Upper lobe of left lung (tissue), 6 donors: ENCODE measurements around the gene MAJIN. TPM values are rescaled to one million over a fixed set of nuclear protein-coding genes. Genes with fewer than 3 reads are reported as not detected.
A peak's percentile ranks its signal among the peaks of the same experiment; 100 is the strongest.

ENCODE experiments used
- ATAC-seq, 2 donors: fragments of 200-7000 bp; cut with Tn5 transposase; one replicate each; pipeline ENCODE4 v1.9.1; 2022; ENCODE audit warnings: mild to moderate bottlenecking in 2 of 2, moderate library complexity in 2 of 2; ENCODE audit not compliant: low FRiP score in 2 of 2
- DNase-seq, 2 donors: peaks; one replicate each; pipeline ENCODE4 v3.0.0-alpha.2; 2019 to 2020
- H3K27ac ChIP-seq, 4 donors: fragments of 200-600 bp; sonication (generic); one replicate each; pipeline ENCODE4 v1.5.1; 2016 to 2019
- H3K27me3 ChIP-seq, 4 donors: fragments of 200-600 bp; sonication (generic); one replicate each; pipeline ENCODE4 v1.5.1; 2017 to 2019
- H3K36me3 ChIP-seq, 4 donors: fragments of 200-600 bp; sonication (generic); one replicate each; pipeline ENCODE4 v1.5.1; 2016 to 2019
- H3K4me1 ChIP-seq, 4 donors: fragments of 200-600 bp; sonication (generic); one replicate each; pipeline ENCODE4 v1.5.1; 2018 to 2019
- H3K4me3 ChIP-seq, 4 donors: fragments of 200-600 bp; sonication (generic); one replicate each; pipeline ENCODE4 v1.5.1; 2017 to 2019; ENCODE audit warnings: mild to moderate bottlenecking in 2 of 4, moderate library complexity in 1 of 4
- H3K9me3 ChIP-seq, 4 donors: fragments of 200-600 bp; sonication (generic); one replicate each; pipeline ENCODE4 v1.5.1; 2018 to 2019
- CTCF ChIP-seq, 6 experiments: fragments of 450-650 bp in 4 of 6; fragments of 200-600 bp in 2 of 6; sonication (generic) in 2 of 6; IDR thresholded peaks; one replicate each; pipeline ENCODE4 v1.5.1; 2016 to 2019; ENCODE audit warnings: antibody characterized with exemption in 6 of 6
- EP300 ChIP-seq, 4 donors: sonication (generic); formaldehyde crosslinking; IDR thresholded peaks; one replicate each; pipeline ENCODE4 v1.5.1; 2017; ENCODE audit warnings: antibody characterized with exemption in 4 of 4, control low read depth in 2 of 4
- POLR2A ChIP-seq, 4 donors: fragments of 450-650 bp; IDR thresholded peaks; one replicate each; pipeline ENCODE4 v1.5.1; 2016 to 2017; ENCODE audit warnings: antibody characterized with exemption in 4 of 4, mild to moderate bottlenecking in 2 of 4
- POLR2AphosphoS5 ChIP-seq, 2 donors: sonication (generic); formaldehyde crosslinking; IDR thresholded peaks; one replicate each; pipeline ENCODE4 v1.5.1; 2017; ENCODE audit warnings: antibody characterized with exemption in 2 of 2
- WGBS, 2 donors: methylation state at CpG; one replicate each; pipeline ENCODE4 v1.1.5; 2017 to 2018; 5-methylcytosine and 5-hydroxymethylcytosine counted together
- total RNA-seq, 6 donors: library from RNA; depleted of rRNA in 4 of 6; stranded (reverse); fragments of >200 nt in 4 of 6; gene quantifications; one replicate each; pipeline versions ENCODE4 v1.1.0 to v1.2.1, GENCODE V29; 2016 to 2021
- donor health status: DM: no; HTN: no; CAD: no; lungs with moderate emphysema.
- donor health status: DM: no; HTN: yes; CAD: no; lungs with severe emphysema.

The MAJIN gene
- total RNA-seq, 6 donors from 2014 or later = 0.15 TPM; not detected in 5

GRCh38 chr11:64916775-64917662, 54.9 kb downstream of the MAJIN start, which contains the start of gene ATG2A:
Gene ATG2A, minus strand, starts transcription at chr11:64917209. Its CDS starts 74 bp downstream, at chr11:64917135.
- 0% methylated on average over 17 to 32 of the region's 57 CpGs for WGBS, 2 donors
- Histone ChIP-seq H3K9me3 (no peaks in the 10 kb centered on the region), H3K27ac (peak within 1 kb of the TSS; percentile 78 to 91 (median 86)), H3K27me3 (no peaks in the 10 kb centered on the region), H3K4me3 (peak within 1 kb of the TSS; percentile 59 to 92 (median 78)), H3K36me3 (peaks cover 9 to 25% (median 22%) of the 10 kb centered on the region in 4 donors), H3K4me1 (peaks cover 13 to 30% (median 19%) of the 10 kb centered on the region in 4 donors)
- DNase-seq = peak; percentile 99 to 100
- peak; percentile 98 for ATAC-seq
- peak; percentile 72 to 90 for TF ChIP-seq POLR2AphosphoS5 (IDR thresholded peaks at IDR 0.05)
- no peak for TF ChIP-seq EP300 (IDR thresholded peaks at IDR 0.05)
- TF ChIP-seq CTCF (IDR thresholded peaks at IDR 0.05) = peak in 2 of 6 experiments; percentile 10 to 29
- peak; percentile 45 to 98 (median 90) for TF ChIP-seq POLR2A (IDR thresholded peaks at IDR 0.05)

GRCh38 chr11:64916040-64916774, 55.7 kb downstream of the MAJIN start:
- H3K27me3 ChIP-seq = no peaks in the 10 kb centered on the region
- ATAC-seq (peak; percentile 1 to 40), DNase-seq (peak; percentile 58 to 76)
- TF ChIP-seq POLR2A (IDR thresholded peaks at IDR 0.05) (no peak), POLR2AphosphoS5 (IDR thresholded peaks at IDR 0.05) (peak; percentile 71 to 72)
- peaks cover 13 to 30% (median 19%) of the 10 kb centered on the region in 4 donors for H3K4me1 ChIP-seq
- no peaks in the 10 kb centered on the region for H3K9me3 ChIP-seq
- H3K4me3 ChIP-seq = peak overlapping the region; percentile 59 to 92 (median 78)
- H3K36me3 ChIP-seq = peaks cover 10 to 33% (median 30%) of the 10 kb centered on the region in 4 donors
- H3K27ac ChIP-seq = peak overlapping the region; percentile 78 to 91 (median 86)
- WGBS, 2 donors = 7% methylated on average over 21 to 23 of the region's 23 CpGs

GRCh38 chr11:64915376-64915887, 56.5 kb downstream of the MAJIN start:
- Histone ChIP-seq H3K4me3 (peak overlapping the region in 3 of 4 donors; percentile 59 to 92 (median 75)), H3K4me1 (peaks cover 13 to 30% (median 19%) of the 10 kb centered on the region in 4 donors), H3K9me3 (no peaks in the 10 kb centered on the region), H3K27ac (peak overlapping the region; percentile 78 to 91 (median 86)), H3K36me3 (peaks cover 10 to 41% (median 38%) of the 10 kb centered on the region in 4 donors), H3K27me3 (no peaks in the 10 kb centered on the region)
- no peak for DNase-seq
- no peak for ATAC-seq
- no peak for TF ChIP-seq CTCF (IDR thresholded peaks at IDR 0.05)
- no peak for TF ChIP-seq EP300 (IDR thresholded peaks at IDR 0.05)
- TF ChIP-seq POLR2AphosphoS5 (IDR thresholded peaks at IDR 0.05) = no peak
- TF ChIP-seq POLR2A (IDR thresholded peaks at IDR 0.05) = no peak
- 78 to 80% methylated on average over 7 of the region's 7 CpGs for WGBS, 2 donors

- no peaks in the 10 kb centered on the region for H3K9me3 ChIP-seq
- no peak for ATAC-seq
- H3K4me3 ChIP-seq = no peak overlapping the region
- WGBS, 2 donors = 50 to 91% methylated on average over 1 to 17 of the region's 17 CpGs
- peaks cover 10 to 54% (median 51%) of the 10 kb centered on the region in 4 donors for H3K36me3 ChIP-seq
- peak in 1 of 2 donors; percentile 74 for DNase-seq
- peaks cover 13 to 30% (median 19%) of the 10 kb centered on the region in 4 donors for H3K4me1 ChIP-seq
- H3K27me3 ChIP-seq = no peaks in the 10 kb centered on the region
- no peak overlapping the region for H3K27ac ChIP-seq
- no peak for TF ChIP-seq POLR2AphosphoS5 (IDR thresholded peaks at IDR 0.05)
- no peak for TF ChIP-seq POLR2A (IDR thresholded peaks at IDR 0.05)
- TF ChIP-seq CTCF (IDR thresholded peaks at IDR 0.05) = no peak
- TF ChIP-seq EP300 (IDR thresholded peaks at IDR 0.05) = no peak
These were observed 57.8 kb downstream of the MAJIN start for GRCh38 chr11:64914123-64914522.
